ENCODE measurements around the gene CNIH3.

CNIH3 gene

GRCh38 chr1:224594360-224594759 is 21.8 kb upstream of the CNIH3 start (continued):
- TF ChIP-seq CREB5 (CRISPR knock-in tag; IDR thresholded peaks at IDR 0.05; ENCODE audit: low read depth) (no peak), POU6F1 (CRISPR knock-in tag; IDR thresholded peaks at IDR 0.05; ENCODE audit: borderline replicate concordance, low read depth) (no peak), BACH2 (CRISPR knock-in tag; IDR thresholded peaks at IDR 0.05; ENCODE audit: borderline replicate concordance) (no peak), TCF4 (CRISPR knock-in tag; IDR thresholded peaks at IDR 0.05; ENCODE audit: borderline replicate concordance) (no peak), ZFP30 (CRISPR knock-in tag; IDR thresholded peaks at IDR 0.05) (no peak), GLIS3 (CRISPR knock-in tag; IDR thresholded peaks at IDR 0.05) (no peak)

- no peak for TF ChIP-seq POU6F1 (CRISPR knock-in tag; IDR thresholded peaks at IDR 0.05; ENCODE audit: borderline replicate concordance, low read depth)
- no peak for TF ChIP-seq ARNTL (CRISPR knock-in tag; IDR thresholded peaks at IDR 0.05; ENCODE audit: borderline replicate concordance, low read depth)
- TF ChIP-seq TSHZ2 (CRISPR knock-in tag; IDR thresholded peaks at IDR 0.05): no peak
- TF ChIP-seq PPARA (CRISPR knock-in tag; IDR thresholded peaks at IDR 0.05; ENCODE audit: borderline replicate concordance): no peak
- no peak for TF ChIP-seq TOX (CRISPR knock-in tag; IDR thresholded peaks at IDR 0.05; ENCODE audit: borderline replicate concordance)
- TF ChIP-seq ZFP30 (CRISPR knock-in tag; IDR thresholded peaks at IDR 0.05): no peak
- TF ChIP-seq BACH2 (CRISPR knock-in tag; IDR thresholded peaks at IDR 0.05; ENCODE audit: borderline replicate concordance): no peak
- TF ChIP-seq ISL1 (CRISPR knock-in tag; IDR thresholded peaks at IDR 0.05): no peak
- TF ChIP-seq RARB (CRISPR knock-in tag; IDR thresholded peaks at IDR 0.05): no peak
- no peak for TF ChIP-seq PATZ1 (CRISPR knock-in tag; IDR thresholded peaks at IDR 0.05; ENCODE audit: borderline replicate concordance)
- no peak for TF ChIP-seq ZNF565 (CRISPR knock-in tag; conservative IDR thresholded peaks at IDR 0.05; ENCODE audit: low read depth)
- no peak for TF ChIP-seq TCF4 (CRISPR knock-in tag; IDR thresholded peaks at IDR 0.05; ENCODE audit: borderline replicate concordance)
- no peak for TF ChIP-seq ZFP3 (CRISPR knock-in tag; IDR thresholded peaks at IDR 0.05)
- TF ChIP-seq SNAI2 (CRISPR knock-in tag; IDR thresholded peaks at IDR 0.05): no peak
- TF ChIP-seq OSR1 (CRISPR knock-in tag; IDR thresholded peaks at IDR 0.05): no peak
- TF ChIP-seq CSRNP3 (CRISPR knock-in tag; IDR thresholded peaks at IDR 0.05): no peak
- TF ChIP-seq ZNF8 (CRISPR knock-in tag; IDR thresholded peaks at IDR 0.05): no peak
- no peak for TF ChIP-seq CSDC2 (CRISPR knock-in tag; IDR thresholded peaks at IDR 0.05)
- TF ChIP-seq ESRRG (CRISPR knock-in tag; IDR thresholded peaks at IDR 0.05): no peak
- no peak for TF ChIP-seq ZNF70 (CRISPR knock-in tag; IDR thresholded peaks at IDR 0.05)
- ATAC-seq: no peak
Observed at GRCh38 chr1:224594851-224595250, 21.3 kb upstream of the CNIH3 start.

Data from SK-N-SH treated with all-trans-retinoic acid at 6 μM for 48 hours (cell line).